Ishikawa (cell line): Measurements from ENCODE around the gene MIF.

Experiments used
- CEBPB ChIP-seq: IDR thresholded peaks from 2 replicates; pipeline ENCODE4 v1.6.1; 2012
- CREB1 ChIP-seq: IDR thresholded peaks from 2 replicates; pipeline ENCODE4 v1.6.1; 2012; ENCODE audit warnings: low read depth
- EGR1 ChIP-seq: IDR thresholded peaks from 2 replicates; pipeline ENCODE4 v1.6.1; 2012
- EP300 ChIP-seq: IDR thresholded peaks from 2 replicates; pipeline ENCODE4 v1.6.1; 2012; ENCODE audit warnings: borderline replicate concordance
- FOXM1 ChIP-seq: IDR thresholded peaks from 2 replicates; pipeline ENCODE4 v1.6.1; 2012; ENCODE audit warnings: low read depth, borderline replicate concordance
- NFIC ChIP-seq: IDR thresholded peaks from 2 replicates; pipeline ENCODE4 v1.6.1; 2012
- RAD21 ChIP-seq: IDR thresholded peaks from 2 replicates; pipeline ENCODE4 v1.6.1; 2012; ENCODE audit warnings: low read depth
- REST ChIP-seq: IDR thresholded peaks from 2 replicates; pipeline ENCODE4 v1.6.1; 2012; ENCODE audit warnings: low read depth, mild to moderate bottlenecking
- YY1 ChIP-seq: IDR thresholded peaks from 2 replicates; pipeline ENCODE4 v1.6.1; 2012; ENCODE audit warnings: low read depth
- ZBTB7A ChIP-seq: IDR thresholded peaks from 2 replicates; pipeline ENCODE4 v1.6.1; 2012; ENCODE audit warnings: low read depth
- TF ChIP-seq, protein P1 (sequence below): IDR thresholded peaks from 2 replicates; pipeline ENCODE4 v1.6.1; 2012

DNA sequence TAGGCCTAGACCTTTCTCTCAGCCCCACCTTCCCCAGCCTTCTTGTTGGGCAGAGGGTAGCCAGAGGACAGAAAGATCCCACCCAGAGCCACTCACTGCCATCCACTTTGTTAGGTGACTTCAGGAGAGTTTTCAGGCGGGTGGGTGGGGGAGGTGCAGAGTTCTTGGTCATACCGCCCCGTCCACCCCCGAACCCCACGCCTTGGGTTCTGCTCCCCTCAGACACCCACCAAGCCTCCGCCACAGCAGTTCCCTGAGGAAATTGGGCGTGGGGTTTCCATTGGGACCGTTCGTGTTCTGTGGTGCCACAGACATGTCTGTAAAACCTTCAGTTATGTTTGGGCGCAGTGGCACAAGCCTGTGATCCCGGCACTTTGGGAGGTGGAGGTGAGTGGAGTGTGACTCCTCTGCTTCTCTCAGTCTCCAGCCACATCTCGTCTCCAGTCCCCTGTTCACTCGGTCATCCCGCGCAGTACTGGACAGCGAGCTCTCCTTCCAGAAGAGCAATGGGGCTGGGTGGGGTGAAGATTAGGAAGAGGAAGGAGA lies 1.5 kb downstream of the MIF start:
- TF ChIP-seq EGR1 = no peak
- no peak for TF ChIP-seq YY1
- no peak for TF ChIP-seq CEBPB
- no peak for TF ChIP-seq CREB1
- no peak for TF ChIP-seq EP300
- TF ChIP-seq REST = no peak
- no peak for TF ChIP-seq FOXM1
- TF ChIP-seq, protein P1, sequence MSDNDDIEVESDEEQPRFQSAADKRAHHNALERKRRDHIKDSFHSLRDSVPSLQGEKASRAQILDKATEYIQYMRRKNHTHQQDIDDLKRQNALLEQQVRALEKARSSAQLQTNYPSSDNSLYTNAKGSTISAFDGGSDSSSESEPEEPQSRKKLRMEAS = no peak
- TF ChIP-seq NFIC = no peak
- no peak for TF ChIP-seq RAD21
- TF ChIP-seq ZBTB7A = no peak
